HG02610 (cell line): ENCODE measurements around the gene SPOCK1.
"Not testable (repeated sequence)": the region's sequence is repeated elsewhere in the genome, so short reads cannot be mapped to it uniquely, and the experiment has no call there.

Source experiments
- ATAC-seq: cut with Tn5 transposase; IDR thresholded peaks from one replicate; pipeline ENCODE4 v1.9.1; 2021; ENCODE audit warnings: mild to moderate bottlenecking, moderate library complexity; ENCODE audit not compliant: unreplicated experiment

SPOCK1 gene

GRCh38 chr5:137234973-137235943 is 263.9 kb downstream of the SPOCK1 start:
- ATAC-seq = no peak

DNA sequence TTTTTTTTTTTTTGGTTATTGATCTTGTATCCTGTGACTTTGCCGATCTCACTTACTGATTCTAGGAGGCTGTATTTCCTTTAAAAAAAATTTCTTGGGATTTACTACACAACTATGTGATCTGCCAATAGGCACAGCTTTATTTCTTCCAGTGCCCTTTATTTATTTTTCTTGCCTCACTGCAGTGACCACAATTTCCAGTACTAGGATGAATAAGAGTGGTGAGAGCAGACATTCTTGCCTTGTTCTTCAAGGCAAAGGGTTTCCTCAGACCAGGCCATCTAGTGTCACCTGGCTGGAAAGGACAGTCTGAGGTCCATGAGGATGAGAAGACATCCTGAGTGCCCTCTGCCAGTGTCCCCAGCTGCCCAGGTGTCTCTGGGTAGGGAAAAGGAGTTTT is 265.4 kb downstream of the SPOCK1 start:
- ATAC-seq = no peak

DNA sequence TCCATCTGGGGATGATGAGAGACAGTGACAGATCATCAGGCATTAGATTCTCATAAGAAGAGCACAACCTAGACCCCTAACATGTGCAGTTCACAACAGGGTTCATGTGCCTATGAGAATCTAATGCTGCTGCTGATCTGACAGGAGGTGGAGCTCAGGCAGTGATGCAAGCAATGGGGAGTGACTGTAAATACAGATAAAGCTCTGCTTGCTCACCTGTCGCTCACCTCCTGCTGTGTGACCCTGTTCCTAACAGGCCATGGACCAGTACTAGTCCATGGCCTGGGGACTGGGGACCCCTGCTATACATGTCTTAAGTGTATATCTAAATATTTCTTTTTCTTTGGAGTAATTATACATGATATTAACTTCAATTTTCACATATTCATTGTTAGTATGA is 265.8 kb downstream of the SPOCK1 start:
- ATAC-seq = not testable (repeated sequence)

GRCh38 chr5:137231540-137231939 is 267.6 kb downstream of the SPOCK1 start:
- no peak for ATAC-seq

DNA sequence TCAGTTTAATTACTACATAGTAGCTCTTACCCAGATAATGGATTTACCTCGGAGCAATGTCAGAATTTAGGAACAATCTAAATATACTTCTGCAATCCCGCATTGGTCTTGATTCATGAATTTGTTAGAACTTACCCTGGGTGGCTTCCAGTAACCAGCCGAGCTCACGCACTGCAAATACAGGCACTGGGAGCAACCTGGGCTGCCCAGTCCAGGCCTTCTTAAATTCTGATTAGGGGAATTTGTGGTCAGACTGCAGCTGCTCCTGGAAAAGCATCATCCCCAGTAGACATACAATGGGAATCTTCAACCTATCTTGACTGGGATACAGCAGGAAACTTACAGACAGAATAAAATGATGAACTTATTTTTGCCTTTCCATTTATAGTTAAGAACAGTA is 270.3 kb downstream of the SPOCK1 start:
- ATAC-seq = no peak

- no peak for ATAC-seq
Observed at GRCh38 chr5:137226081-137226480, 273.0 kb downstream of the SPOCK1 start.

DNA sequence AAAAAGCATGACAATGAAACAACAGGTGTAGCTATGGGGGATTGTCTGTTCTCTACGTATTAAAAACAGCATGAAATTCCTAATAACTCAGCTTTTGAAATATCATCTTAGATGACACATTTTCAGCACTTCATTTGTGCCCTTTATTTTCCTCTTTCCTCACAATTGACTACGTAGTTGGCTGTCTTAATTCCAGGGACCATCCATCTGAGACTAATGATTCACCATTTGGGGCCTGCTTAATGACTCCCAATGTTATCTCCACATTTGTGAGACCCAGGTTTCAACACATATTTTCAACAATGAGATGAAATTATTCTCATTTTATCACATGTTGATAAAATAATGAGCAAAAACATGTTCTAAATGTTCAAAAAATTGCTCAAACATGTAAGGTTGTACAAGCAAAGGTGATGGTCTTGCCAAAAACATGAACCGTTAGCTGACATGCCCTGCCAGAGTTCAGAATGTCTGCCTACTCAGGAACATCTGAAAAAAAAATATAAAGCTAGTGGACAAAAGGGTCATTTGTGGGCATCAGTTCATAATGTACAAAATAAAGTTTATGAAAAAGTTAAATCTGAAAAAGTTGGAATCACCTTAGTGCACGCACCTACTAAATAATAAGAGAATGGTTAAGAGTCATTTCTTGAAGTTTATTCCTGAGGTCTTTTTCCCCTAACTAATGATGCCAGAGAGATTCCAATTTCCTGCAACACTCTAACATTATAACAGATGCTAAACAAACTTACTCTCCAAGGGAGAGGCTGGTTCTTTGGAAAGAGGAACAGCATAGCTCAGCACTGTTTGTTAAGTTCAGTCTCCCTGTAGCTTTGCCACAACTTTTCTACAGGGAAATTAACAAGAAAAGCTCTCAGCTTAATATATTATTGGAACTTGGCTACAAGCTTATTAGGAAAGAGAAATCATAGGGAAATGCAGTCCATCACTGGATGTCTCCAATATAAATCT is 275.5 kb downstream of the SPOCK1 start:
- no peak for ATAC-seq

DNA sequence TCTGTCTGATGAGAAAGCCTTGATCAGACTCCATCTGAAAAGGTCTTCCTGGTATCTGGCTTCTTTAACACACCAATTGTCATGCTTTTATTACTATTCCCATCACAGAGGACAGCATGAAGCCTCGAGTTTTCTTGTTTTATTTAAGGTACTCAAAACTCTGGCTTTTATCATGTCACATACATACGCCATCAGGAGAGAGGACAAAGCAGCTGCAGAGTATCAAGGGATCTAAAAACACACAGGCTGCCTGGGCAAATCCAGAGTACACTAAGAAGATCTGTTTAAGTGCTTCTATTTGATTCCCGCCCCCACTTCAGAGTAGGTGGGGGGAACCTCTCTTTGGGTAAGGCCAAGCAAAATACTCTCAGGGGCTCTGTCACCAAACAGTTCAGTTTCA is 277.2 kb downstream of the SPOCK1 start:
- no peak for ATAC-seq

GRCh38 chr5:137220523-137220927 is 278.6 kb downstream of the SPOCK1 start:
- ATAC-seq = no peak

GRCh38 chr5:137218896-137219295 is 280.2 kb downstream of the SPOCK1 start:
- ATAC-seq = no peak

GRCh38 chr5:137218471-137218870 is 280.7 kb downstream of the SPOCK1 start:
- no peak for ATAC-seq

DNA sequence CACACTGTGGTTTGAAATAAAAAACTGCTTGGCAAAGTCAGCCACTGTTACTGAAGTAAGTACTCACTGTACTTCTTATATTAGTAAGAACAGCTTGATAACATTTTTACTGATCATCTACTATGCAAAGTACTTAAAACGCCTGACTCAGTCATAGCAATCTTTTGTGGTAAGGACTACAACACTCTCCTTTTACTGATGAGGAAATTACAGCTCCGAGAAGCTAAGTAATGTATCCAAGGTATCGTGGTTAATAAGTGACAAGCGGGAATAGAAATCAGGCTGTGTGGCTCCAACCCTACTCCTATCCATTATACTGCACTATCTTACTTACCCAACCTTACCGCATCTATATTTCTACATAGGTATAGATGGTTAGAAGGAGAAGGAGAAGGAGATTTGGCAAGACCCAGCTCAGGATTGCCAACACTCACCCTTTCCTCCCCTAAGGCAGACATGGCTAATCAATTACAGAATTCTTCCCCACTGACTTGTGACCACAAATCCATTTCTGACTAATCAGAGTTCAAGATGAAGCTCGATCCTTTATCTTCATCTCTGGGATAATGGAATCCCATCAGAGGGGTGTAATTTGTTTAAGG is 281.4 kb downstream of the SPOCK1 start:
- no peak for ATAC-seq

DNA sequence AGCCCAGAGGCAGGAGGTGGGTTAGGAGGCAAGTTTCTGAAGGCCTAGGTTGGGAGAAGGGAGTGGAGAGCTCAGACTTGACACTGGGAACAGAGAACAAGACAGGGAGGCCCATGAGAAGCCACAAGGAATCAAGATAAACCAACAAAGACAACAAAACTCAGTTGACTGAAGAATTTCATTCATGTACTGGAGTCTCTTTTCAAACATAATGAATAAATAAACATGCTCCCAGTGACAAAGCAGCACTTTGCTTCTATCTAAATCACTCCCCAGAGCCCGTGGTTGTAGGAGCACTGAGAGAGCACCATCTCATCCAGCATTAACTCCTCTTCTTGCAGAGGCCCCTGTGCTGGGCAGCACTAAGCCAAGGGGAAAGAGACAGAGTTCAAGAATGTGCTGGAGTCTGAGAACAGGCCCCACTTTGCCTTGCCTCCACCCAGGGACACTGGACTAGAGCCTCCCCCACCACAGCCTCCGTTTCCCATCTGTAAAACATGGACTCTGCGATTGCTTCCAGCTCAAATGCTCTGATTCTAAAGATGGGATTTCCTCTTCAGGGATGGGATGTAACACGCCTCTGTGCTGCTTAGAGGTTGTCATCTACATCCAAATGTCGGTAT is 282.0 kb downstream of the SPOCK1 start:
- ATAC-seq = no peak

- ATAC-seq = no peak
Observed at GRCh38 chr5:137215780-137216179, 283.3 kb downstream of the SPOCK1 start.

DNA sequence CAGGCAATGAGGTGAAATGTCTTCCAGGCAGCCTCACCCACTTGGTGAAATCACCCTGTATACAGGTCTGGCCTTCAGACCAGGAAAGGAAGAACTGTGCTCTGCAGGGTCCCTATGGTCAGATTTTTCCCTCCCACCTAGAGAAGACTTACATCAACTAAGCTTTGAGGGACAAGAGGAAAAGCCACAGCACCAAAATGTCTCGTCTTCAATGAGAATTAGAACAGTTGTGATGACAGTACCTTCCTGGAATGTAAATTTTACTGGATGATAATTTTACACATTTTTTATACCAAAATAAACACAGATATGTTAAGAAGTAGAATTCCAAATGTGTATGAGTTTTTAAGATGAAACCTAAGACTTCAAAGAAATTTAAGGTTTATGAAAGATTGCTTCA is 283.9 kb downstream of the SPOCK1 start:
- ATAC-seq = no peak

DNA sequence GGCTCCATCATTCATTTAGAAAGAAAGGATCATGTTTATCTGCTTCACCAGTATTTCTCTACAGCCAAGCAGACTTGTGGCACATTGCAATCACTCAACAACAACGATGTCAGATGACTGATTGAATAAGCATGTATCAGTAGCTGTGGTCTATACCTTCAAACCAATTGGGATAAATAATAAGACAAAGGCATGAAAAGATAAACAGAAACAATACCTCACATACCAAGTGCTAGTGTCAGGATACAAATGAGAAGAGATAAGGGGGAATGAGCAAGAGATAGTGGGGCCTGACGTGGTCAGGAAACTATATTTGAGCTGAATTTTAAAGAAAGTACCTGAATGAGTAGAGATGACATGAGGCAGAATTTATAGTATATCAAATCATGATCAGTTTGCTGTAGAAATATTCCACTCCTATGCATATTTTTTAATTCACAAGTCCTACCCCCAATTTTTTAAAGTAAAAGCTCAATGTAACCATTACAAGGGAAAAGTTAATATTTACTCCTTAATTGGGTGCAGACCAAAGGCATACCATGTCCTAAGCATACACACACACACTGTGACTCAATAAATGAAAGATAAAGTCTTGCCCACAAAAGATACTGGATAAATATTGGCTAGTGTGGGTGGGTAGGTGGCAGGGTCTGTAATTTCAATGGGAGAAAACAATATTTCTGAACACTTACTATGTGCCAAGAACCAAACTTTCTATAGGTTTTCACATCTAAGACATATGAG is 284.5 kb downstream of the SPOCK1 start:
- ATAC-seq = no peak

DNA sequence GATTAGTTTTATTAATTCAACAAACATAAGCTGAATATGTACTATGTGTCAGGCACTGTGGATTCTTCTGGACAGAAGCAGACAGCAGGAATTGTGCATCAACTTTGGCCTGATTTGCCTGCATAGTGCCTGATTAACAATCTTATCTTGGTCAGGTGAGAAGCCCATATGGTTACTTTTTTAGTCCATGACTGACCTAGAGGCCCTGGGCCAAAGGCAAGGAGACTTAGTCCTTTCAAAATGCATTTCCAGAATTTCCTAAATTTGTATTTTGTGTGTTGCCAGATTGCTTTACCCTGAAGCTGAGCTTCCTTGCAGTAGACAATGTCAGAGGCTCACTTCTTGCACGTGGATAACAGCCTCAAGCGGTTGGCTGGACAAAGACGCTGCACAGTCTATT is 286.7 kb downstream of the SPOCK1 start:
- no peak for ATAC-seq

DNA sequence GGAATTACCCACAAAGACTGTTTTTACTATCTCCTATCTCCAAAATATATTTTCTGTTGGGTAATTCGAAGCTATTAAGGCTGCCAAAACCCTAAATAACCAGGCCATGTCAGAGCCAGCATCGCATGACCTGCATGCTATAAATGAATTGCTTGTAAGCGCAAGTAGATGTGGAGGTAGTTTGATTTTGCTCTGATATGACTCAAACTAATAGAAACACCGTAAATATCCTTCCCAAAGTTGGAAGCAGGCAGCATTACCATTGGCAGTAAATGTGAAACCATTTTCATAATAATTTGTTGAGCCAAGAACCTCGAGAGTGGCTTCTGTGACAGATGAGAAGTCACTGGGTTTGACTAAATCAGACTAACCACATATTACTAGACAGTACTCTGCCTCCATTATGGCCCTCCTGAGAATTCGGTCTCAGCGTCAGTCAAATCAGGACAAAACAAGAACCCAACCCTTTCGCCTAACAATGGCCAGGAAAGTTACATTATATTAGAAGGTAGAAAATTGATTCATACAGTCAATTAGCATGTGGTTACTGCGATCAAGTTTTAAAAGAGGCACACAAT is 289.8 kb downstream of the SPOCK1 start:
- no peak for ATAC-seq

GRCh38 chr5:137207023-137207760 is 291.9 kb downstream of the SPOCK1 start:
- ATAC-seq = no peak
